Duodenal mucosa (tissue), 2 donors: Measurements from ENCODE around the gene DIABLO.

ENCODE experiments used
- H3K27ac ChIP-seq: one replicate; pipeline ENCODE4 v1.7.0; 2013; ENCODE audit warnings: low read depth, low read length
- H3K27me3 ChIP-seq, 2 donors: one replicate each; pipeline ENCODE4 v1.7.0; 2013; ENCODE audit warnings: low read length in 2 of 2, control low read depth in 1 of 2; ENCODE audit not compliant: insufficient read depth in 2 of 2, control insufficient read depth in 1 of 2
- H3K36me3 ChIP-seq, 2 donors: one replicate each; pipeline ENCODE4 v1.7.0; 2013; ENCODE audit warnings: low read length in 2 of 2, control low read depth in 1 of 2; ENCODE audit not compliant: insufficient read depth in 2 of 2, control insufficient read depth in 1 of 2
- H3K4me1 ChIP-seq, 2 donors: one replicate each; pipeline ENCODE4 v1.7.0; 2013; ENCODE audit warnings: low read length in 2 of 2, control low read depth in 1 of 2; ENCODE audit not compliant: insufficient read depth in 2 of 2, control insufficient read depth in 1 of 2
- H3K4me3 ChIP-seq, 2 donors: one replicate each; pipeline ENCODE4 v1.7.0; 2013; ENCODE audit warnings: low read length in 2 of 2, low read depth in 1 of 2
- H3K9ac ChIP-seq, 2 donors: one replicate each; pipeline ENCODE4 v1.7.0; 2013; ENCODE audit warnings: low read length in 2 of 2, low read depth in 1 of 2
- H3K9me3 ChIP-seq, 2 donors: one replicate each; pipeline ENCODE4 v1.7.0; 2013; ENCODE audit warnings: low read length in 2 of 2, control low read depth in 1 of 2; ENCODE audit not compliant: control insufficient read depth in 1 of 2

DIABLO gene

GRCh38 chr12:122216445-122216844 lies 9.4 kb downstream of the DIABLO start:
- H3K4me3 ChIP-seq, result no peak overlapping the region
- H3K4me1 ChIP-seq, result no peaks in the 10 kb centered on the region
- no peaks in the 10 kb centered on the region for H3K9me3 ChIP-seq
- H3K36me3 ChIP-seq, result peaks cover 26 to 81% of the 10 kb centered on the region in 2 donors
- H3K27ac ChIP-seq, result no peak overlapping the region
- no peak overlapping the region for H3K9ac ChIP-seq
- H3K27me3 ChIP-seq, result no peaks in the 10 kb centered on the region

- Histone ChIP-seq H3K36me3 (peaks cover 26 to 79% of the 10 kb centered on the region in 2 donors), H3K27ac (no peak overlapping the region), H3K9ac (no peak overlapping the region), H3K27me3 (no peaks in the 10 kb centered on the region), H3K4me3 (no peak overlapping the region), H3K9me3 (no peaks in the 10 kb centered on the region), H3K4me1 (no peaks in the 10 kb centered on the region)
Observed at GRCh38 chr12:122215771-122216170, 10.1 kb downstream of the DIABLO start.

GRCh38 chr12:122208073-122208820 lies 17.6 kb downstream of the DIABLO start:
- H3K9me3 ChIP-seq, result no peaks in the 10 kb centered on the region
- peaks cover 0 to under 1% of the 10 kb centered on the region in 2 donors for H3K4me1 ChIP-seq
- no peak overlapping the region for H3K27ac ChIP-seq
- H3K9ac ChIP-seq, result no peak overlapping the region
- peaks cover 19 to 54% of the 10 kb centered on the region in 2 donors for H3K36me3 ChIP-seq
- no peak overlapping the region for H3K4me3 ChIP-seq
- peaks cover 15 to 17% of the 10 kb centered on the region in 2 donors for H3K27me3 ChIP-seq

- H3K4me3 ChIP-seq, result no peak overlapping the region
- peaks cover 0 to 6% of the 10 kb centered on the region in 2 donors for H3K4me1 ChIP-seq
- H3K27ac ChIP-seq, result no peak overlapping the region
- peaks cover 17 to 47% of the 10 kb centered on the region in 2 donors for H3K36me3 ChIP-seq
- no peak overlapping the region for H3K9ac ChIP-seq
- H3K9me3 ChIP-seq, result no peaks in the 10 kb centered on the region
- H3K27me3 ChIP-seq, result peaks cover 17 to 23% of the 10 kb centered on the region in 2 donors
Observed at GRCh38 chr12:122207391-122207790, 18.5 kb downstream of the DIABLO start.

- peaks cover 17 to 42% of the 10 kb centered on the region in 2 donors for H3K36me3 ChIP-seq
- H3K4me1 ChIP-seq, result peaks cover 0 to 6% of the 10 kb centered on the region in 2 donors
- no peak overlapping the region for H3K4me3 ChIP-seq
Observed at GRCh38 chr12:122206976-122207375, 18.9 kb downstream of the DIABLO start.

GRCh38 chr12:122206111-122206881 lies 19.6 kb downstream of the DIABLO start:
- no peaks in the 10 kb centered on the region for H3K9me3 ChIP-seq
- no peak overlapping the region for H3K9ac ChIP-seq
- H3K4me3 ChIP-seq, result no peak overlapping the region
- no peak overlapping the region for H3K27ac ChIP-seq
- peaks cover 0 to 6% of the 10 kb centered on the region in 2 donors for H3K4me1 ChIP-seq
- peaks cover 18 to 24% of the 10 kb centered on the region in 2 donors for H3K27me3 ChIP-seq
- peaks cover 17 to 37% of the 10 kb centered on the region in 2 donors for H3K36me3 ChIP-seq

More at GRCh38 chr12:122206976-122207375, 18.9 kb downstream of the DIABLO start:
- H3K9me3 ChIP-seq, result no peaks in the 10 kb centered on the region
- H3K27me3 ChIP-seq, result peaks cover 17 to 24% of the 10 kb centered on the region in 2 donors
- H3K9ac ChIP-seq, result no peak overlapping the region
- no peak overlapping the region for H3K27ac ChIP-seq

- Histone ChIP-seq H3K27me3 (peaks cover 24 to 25% of the 10 kb centered on the region in 2 donors), H3K36me3 (peaks cover 17 to 33% of the 10 kb centered on the region in 2 donors), H3K9me3 (no peaks in the 10 kb centered on the region), H3K27ac (no peak overlapping the region), H3K4me3 (no peak overlapping the region), H3K9ac (no peak overlapping the region), H3K4me1 (peaks cover 3 to 13% of the 10 kb centered on the region in 2 donors)
Observed at GRCh38 chr12:122205053-122205925, 20.6 kb downstream of the DIABLO start.

GRCh38 chr12:122204167-122205052 lies 21.4 kb downstream of the DIABLO start:
- Histone ChIP-seq H3K27me3 (peaks cover 24 to 31% of the 10 kb centered on the region in 2 donors), H3K36me3 (peaks cover 10 to 25% of the 10 kb centered on the region in 2 donors), H3K4me1 (peaks cover 3 to 13% of the 10 kb centered on the region in 2 donors), H3K9me3 (no peaks in the 10 kb centered on the region), H3K27ac (no peak overlapping the region), H3K4me3 (peak overlapping the region in 1 of 2 donors; percentile 73), H3K9ac (no peak overlapping the region)
